Astrocyte of the cerebellum (primary cell): ENCODE measurements around the gene KRT82.

ENCODE experiments used
- DNase-seq: peaks from one replicate; pipeline ENCODE4 v3.0.0-alpha.2; 2011; ENCODE audit warnings: low read depth
- H3K4me3 ChIP-seq: 2 replicates; pipeline ENCODE4 v1.5.1; 2011; ENCODE audit warnings: mild to moderate bottlenecking, low read depth, low read length, moderate library complexity
- in situ Hi-C: cut with HindIII; loops from 2 replicates; pipeline ENCODE4 v1.10.0; 2017; ENCODE audit warnings: low sequenced_read_pairs
- TF ChIP-seq, protein P1 (sequence below): IDR thresholded peaks from 2 replicates; pipeline ENCODE4 v1.5.1; 2012; ENCODE audit warnings: low read length, low read depth, moderate library complexity, mild to moderate bottlenecking; ENCODE audit errors: missing control alignments

KRT82 gene

DNA sequence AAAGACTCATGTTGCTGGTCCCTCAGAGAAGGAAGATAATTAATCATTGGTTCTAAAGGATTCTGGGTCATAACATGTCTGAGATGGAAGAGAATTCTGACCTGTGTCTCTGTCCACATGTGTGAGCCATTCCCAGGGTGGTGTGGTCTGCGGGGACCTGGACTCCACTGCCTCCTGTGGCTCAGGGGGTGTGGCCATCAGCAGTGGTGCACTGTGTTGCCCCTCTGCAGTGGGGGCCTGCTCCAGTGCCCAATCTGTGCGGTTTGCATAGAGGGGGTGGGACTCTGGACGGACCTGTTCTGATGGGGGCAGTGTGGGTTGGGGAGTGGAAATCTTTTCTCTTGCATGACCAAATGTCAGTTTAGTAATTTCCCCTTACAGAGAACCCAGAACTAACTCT is 52.4 kb downstream of the KRT82 start:
- DNase-seq: no peak
- TF ChIP-seq, protein P1, sequence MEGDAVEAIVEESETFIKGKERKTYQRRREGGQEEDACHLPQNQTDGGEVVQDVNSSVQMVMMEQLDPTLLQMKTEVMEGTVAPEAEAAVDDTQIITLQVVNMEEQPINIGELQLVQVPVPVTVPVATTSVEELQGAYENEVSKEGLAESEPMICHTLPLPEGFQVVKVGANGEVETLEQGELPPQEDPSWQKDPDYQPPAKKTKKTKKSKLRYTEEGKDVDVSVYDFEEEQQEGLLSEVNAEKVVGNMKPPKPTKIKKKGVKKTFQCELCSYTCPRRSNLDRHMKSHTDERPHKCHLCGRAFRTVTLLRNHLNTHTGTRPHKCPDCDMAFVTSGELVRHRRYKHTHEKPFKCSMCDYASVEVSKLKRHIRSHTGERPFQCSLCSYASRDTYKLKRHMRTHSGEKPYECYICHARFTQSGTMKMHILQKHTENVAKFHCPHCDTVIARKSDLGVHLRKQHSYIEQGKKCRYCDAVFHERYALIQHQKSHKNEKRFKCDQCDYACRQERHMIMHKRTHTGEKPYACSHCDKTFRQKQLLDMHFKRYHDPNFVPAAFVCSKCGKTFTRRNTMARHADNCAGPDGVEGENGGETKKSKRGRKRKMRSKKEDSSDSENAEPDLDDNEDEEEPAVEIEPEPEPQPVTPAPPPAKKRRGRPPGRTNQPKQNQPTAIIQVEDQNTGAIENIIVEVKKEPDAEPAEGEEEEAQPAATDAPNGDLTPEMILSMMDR: no peak
- no peak overlapping the region for H3K4me3 ChIP-seq
- in situ Hi-C loops: loop anchor here (25.0 kb wide), 1 partner anchor 634 kb away; no protein-coding TSS in a partner anchor

DNA sequence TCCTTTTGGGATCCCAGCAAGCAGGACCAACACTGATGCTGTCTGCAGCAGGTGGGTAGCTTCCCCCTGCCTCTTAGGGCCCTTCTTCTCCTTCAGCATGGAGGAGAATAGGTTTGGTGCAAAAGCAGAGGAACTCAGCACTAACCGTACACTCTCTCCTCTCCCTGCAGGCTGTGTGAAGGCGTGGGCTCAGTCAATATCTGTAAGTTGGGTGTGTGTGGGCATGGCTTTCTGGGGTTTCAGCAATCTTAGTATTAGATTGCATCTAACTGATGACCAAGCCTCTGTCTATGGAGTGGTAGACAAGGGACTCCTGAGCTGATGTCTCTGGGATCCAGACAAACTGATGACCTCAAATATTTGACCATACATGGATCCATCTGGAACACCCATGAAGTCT is 53.2 kb downstream of the KRT82 start:
- no peak for DNase-seq
- H3K4me3 ChIP-seq: no peak overlapping the region
- TF ChIP-seq, protein P1: no peak
- in situ Hi-C loops: loop anchor here (25.0 kb wide), 1 partner anchor 634 kb away; no protein-coding TSS in a partner anchor

DNA sequence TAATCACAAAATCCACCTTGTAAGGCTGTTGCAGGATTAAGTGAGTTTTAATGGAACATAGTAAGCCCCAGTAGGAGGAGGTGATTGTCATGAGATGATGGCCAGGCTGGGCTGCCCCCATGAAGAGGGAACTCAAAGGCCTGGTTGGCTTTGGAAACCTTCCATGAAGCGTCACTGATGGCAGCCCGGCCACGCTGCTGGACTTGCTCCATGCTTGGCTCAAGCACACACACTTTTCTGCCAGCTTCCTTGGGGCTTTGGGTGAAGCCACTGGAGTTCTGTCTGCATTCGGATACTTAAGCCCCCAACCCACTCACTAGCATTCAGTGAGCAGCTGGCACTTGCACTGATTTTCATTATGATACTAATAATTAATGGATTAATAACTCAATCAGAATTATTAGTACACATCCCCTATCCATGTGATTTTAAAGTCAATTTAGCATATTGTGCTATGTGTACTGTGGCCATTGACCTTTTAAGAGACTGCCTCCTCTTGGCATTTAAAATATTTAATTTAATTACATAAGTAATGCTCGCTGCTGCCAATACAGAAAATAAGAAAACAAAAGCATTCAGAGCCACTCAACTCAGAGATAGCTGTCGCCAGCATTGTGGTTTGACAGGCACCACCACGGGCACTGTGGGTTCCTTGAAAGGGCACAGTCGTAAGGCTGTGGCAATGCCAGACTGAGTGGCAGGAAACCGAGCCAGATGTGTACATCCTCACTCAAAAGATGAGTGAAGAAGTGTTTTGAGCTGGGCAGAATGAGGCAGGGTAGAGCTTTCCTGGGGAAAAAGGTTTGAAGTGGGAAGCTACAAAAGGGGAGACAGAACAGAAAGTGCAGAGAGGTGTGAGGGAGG is 54.7 kb downstream of the KRT82 start:
- in situ Hi-C loops: loop anchor here (25.0 kb wide), 1 partner anchor 636 kb away; no protein-coding TSS in a partner anchor
- TF ChIP-seq, protein P1: no peak
- H3K4me3 ChIP-seq: no peak overlapping the region
- DNase-seq: no peak

DNA sequence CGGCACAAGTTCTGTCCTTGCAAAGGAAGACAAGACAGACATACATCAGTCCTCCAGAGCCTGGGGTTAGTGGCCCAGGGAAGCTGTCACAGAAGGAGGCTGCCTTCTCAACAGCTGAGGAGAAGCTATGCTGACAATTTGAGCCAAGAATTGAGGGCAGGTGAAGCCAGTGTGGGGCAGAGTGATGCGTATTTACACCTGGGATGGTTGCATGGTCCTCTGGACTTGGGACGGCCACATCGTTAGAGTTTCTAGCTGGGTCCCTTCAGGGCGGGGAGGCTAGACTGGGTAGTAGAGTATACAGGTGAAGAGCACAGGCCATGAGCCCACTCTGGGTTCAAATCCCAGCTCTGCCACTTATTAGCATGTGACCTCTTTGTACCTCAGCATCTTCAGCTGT is 55.3 kb downstream of the KRT82 start:
- no peak for DNase-seq
- in situ Hi-C loops: loop anchor here (25.0 kb wide), 1 partner anchor 637 kb away; no protein-coding TSS in a partner anchor
- H3K4me3 ChIP-seq: no peak overlapping the region
- TF ChIP-seq, protein P1: no peak

DNA sequence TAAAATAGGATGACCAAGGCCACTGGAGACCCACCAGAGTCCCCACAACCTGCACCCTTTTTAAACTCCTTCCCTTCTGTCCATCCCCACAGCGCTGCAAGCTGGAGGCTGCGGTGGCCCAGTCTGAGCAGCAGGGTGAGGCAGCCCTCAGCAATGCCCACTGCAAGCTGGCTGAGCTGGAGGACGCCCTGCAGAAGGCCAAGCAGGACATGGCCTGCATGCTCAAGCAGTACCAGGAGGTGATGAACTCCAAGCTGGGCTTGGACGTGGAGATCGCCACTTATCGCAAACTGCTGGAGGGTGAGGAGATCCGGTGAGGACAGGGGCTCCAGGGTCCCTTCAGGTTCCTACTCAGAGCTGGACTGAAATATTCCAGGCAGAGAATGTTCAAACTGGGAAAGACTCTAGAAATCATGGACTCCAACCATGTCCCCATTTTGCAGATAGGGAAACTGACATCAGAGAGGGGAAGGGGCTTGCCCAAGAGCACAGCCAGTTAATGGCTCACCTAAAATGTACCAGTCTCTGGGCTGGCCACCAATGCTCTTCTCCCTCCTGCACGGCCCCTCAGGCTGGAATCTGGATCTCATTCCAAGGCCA is 56.0 kb downstream of the KRT82 start:
- TF ChIP-seq, protein P1: no peak
- in situ Hi-C loops: loop anchor here (25.0 kb wide), 1 partner anchor 637 kb away; no protein-coding TSS in a partner anchor
- DNase-seq: no peak
- H3K4me3 ChIP-seq: no peak overlapping the region

DNA sequence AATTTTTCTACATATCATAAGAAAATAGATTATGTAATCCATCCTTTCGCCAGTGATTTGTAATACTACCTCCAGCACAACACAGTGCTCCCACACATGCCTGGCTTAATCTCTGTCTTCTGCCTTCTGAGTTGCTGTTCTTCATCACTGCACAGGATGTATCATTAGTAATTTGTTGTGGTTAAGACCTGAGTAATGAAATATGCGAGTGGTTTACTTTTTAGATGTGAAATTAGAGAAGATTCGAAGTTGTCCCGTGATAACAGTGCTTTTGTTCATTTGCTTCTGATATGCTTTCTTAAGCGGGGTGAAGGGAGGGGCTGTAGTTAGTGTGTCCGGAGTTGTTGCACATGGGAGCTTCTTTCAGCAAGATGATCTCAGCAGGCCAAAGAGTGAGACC is 56.9 kb downstream of the KRT82 start:
- H3K4me3 ChIP-seq: no peak overlapping the region
- in situ Hi-C loops: no loop called here
- TF ChIP-seq, protein P1: no peak
- DNase-seq: no peak
